Germinal center (tissue), 1 donor: ENCODE measurements around the gene ZNF746.

ENCODE experiments used
- DNase-seq: peaks from one replicate; pipeline ENCODE4 v3.0.0; 2012; ENCODE audit warnings: mixed read lengths, low spot score

ZNF746 gene

GRCh38 chr7:149490083-149490760 is 7.4 kb downstream of the ZNF746 start:
- no peak for DNase-seq

GRCh38 chr7:149489391-149490024 is 8.1 kb downstream of the ZNF746 start:
- no peak for DNase-seq

- DNase-seq, result no peak
These were observed 18.0 kb downstream of the ZNF746 start for GRCh38 chr7:149479568-149479967.

GRCh38 chr7:149478754-149479153 is 18.9 kb downstream of the ZNF746 start:
- DNase-seq, result no peak

- no peak for DNase-seq
These were observed 19.8 kb downstream of the ZNF746 start for GRCh38 chr7:149477494-149478443.

- no peak for DNase-seq
These were observed 20.8 kb downstream of the ZNF746 start for GRCh38 chr7:149476791-149477190.

GRCh38 chr7:149475121-149476045 is 22.2 kb downstream of the ZNF746 start:
- DNase-seq, result no peak

GRCh38 chr7:149474309-149475120 is 23.1 kb downstream of the ZNF746 start:
- DNase-seq, result no peak

GRCh38 chr7:149473251-149473650 is 24.4 kb downstream of the ZNF746 start:
- DNase-seq, result no peak

GRCh38 chr7:149471289-149471953 is 26.2 kb downstream of the ZNF746 start:
- no peak for DNase-seq

GRCh38 chr7:149469806-149470205 is 27.8 kb downstream of the ZNF746 start:
- DNase-seq, result no peak

GRCh38 chr7:149468208-149468607 is 29.4 kb downstream of the ZNF746 start:
- no peak for DNase-seq

GRCh38 chr7:149467321-149467859 is 30.2 kb downstream of the ZNF746 start:
- no peak for DNase-seq

GRCh38 chr7:149466364-149466763 is 31.2 kb downstream of the ZNF746 start:
- DNase-seq, result no peak

GRCh38 chr7:149463500-149464161 is 34.0 kb downstream of the ZNF746 start:
- DNase-seq, result no peak

- no peak for DNase-seq
These were observed 35.5 kb downstream of the ZNF746 start for GRCh38 chr7:149462101-149462520.

- peak; percentile 84 for DNase-seq
These were observed 36.9 kb downstream of the ZNF746 start, which contains the start of gene ZNF777 for GRCh38 chr7:149460493-149461277. TSS of gene ZNF777 (minus strand) at chr7:149461062. CDS start at chr7:149456022, 5,040 bp downstream.
